ENCODE measurements around the gene INPP5E.

The INPP5E gene

DNA sequence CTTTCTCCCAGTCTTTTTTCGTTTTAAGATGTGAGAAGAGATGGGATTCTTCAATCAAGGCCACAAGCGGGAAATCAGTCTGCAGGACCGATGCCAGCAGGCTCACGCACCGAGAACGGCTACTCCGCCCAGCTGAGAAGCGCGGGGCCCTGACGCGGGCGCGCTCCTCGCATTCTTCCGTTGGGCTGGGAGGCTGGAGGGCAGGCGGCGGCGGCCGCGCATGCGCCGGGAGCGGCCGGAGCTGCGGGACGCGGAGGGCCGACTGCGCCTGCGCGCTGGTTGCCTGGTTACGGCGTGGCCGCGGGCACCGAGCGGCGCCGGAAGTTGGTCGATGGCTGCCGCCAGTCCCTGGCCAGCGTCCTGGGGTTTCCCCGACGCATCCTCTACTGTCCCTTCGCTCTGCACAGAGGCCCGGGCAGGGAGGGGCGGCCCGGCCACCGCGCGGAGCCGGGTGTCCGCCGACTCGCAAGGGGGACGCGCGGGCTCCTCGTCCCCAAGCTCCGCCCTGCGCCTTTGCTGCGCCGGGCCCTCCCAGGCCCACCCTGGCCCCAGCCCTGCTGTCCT is 44.0 kb upstream of the INPP5E start (continued):
- TF ChIP-seq, protein P1, sequence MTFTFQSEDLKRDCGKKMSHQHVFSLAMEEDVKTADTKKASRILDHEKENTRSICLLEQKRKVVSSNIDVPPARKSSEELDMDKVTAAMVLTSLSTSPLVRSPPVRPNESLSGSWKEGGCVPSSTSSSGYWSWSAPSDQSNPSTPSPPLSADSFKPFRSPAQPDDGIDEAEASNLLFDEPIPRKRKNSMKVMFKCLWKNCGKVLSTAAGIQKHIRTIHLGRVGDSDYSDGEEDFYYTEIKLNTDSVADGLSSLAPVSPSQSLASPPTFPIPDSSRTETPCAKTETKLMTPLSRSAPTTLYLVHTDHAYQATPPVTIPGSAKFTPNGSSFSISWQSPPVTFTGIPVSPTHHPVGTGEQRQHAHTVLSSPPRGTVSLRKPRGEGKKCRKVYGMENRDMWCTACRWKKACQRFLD (tag by site-specific recombination; IDR thresholded peaks at IDR 0.05): no peak
- TF ChIP-seq, protein P2, sequence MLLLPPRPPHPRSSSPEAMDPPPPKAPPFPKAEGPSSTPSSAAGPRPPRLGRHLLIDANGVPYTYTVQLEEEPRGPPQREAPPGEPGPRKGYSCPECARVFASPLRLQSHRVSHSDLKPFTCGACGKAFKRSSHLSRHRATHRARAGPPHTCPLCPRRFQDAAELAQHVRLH (tag by site-specific recombination; IDR thresholded peaks at IDR 0.05): no peak; the same call in 1 of the 2 replicates
- TF ChIP-seq ZNF677 (tag by site-specific recombination; IDR thresholded peaks at IDR 0.05): no peak
- no peak for TF ChIP-seq ZNF837 (tag by site-specific recombination; IDR thresholded peaks at IDR 0.05)
- TF ChIP-seq, protein P3, sequence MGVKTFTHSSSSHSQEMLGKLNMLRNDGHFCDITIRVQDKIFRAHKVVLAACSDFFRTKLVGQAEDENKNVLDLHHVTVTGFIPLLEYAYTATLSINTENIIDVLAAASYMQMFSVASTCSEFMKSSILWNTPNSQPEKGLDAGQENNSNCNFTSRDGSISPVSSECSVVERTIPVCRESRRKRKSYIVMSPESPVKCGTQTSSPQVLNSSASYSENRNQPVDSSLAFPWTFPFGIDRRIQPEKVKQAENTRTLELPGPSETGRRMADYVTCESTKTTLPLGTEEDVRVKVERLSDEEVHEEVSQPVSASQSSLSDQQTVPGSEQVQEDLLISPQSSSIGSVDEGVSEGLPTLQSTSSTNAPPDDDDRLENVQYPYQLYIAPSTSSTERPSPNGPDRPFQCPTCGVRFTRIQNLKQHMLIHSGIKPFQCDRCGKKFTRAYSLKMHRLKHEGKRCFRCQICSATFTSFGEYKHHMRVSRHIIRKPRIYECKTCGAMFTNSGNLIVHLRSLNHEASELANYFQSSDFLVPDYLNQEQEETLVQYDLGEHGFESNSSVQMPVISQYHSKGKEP (tag by site-specific recombination; IDR thresholded peaks at IDR 0.05): no peak
- TF ChIP-seq ZFP69B (tag by site-specific recombination; IDR thresholded peaks at IDR 0.05): peak; percentile 21; the same call in 1 of the 2 replicates
- no peak for TF ChIP-seq ZNF777 (tag by site-specific recombination; IDR thresholded peaks at IDR 0.05; ENCODE audit: borderline replicate concordance)
- TF ChIP-seq, protein P4, sequence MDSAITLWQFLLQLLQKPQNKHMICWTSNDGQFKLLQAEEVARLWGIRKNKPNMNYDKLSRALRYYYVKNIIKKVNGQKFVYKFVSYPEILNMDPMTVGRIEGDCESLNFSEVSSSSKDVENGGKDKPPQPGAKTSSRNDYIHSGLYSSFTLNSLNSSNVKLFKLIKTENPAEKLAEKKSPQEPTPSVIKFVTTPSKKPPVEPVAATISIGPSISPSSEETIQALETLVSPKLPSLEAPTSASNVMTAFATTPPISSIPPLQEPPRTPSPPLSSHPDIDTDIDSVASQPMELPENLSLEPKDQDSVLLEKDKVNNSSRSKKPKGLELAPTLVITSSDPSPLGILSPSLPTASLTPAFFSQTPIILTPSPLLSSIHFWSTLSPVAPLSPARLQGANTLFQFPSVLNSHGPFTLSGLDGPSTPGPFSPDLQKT (IDR thresholded peaks at IDR 0.05; ENCODE audit: borderline replicate concordance, low read depth, low read length): no peak; the same call in 1 of the 2 replicates
- TF ChIP-seq SCRT2 (tag by site-specific recombination; IDR thresholded peaks at IDR 0.05): no peak
- no peak for TF ChIP-seq ZNF521 (tag by site-specific recombination; IDR thresholded peaks at IDR 0.05)
- TF ChIP-seq ZNF324 (tag by site-specific recombination; IDR thresholded peaks at IDR 0.05): peak; percentile 70; the same call in 1 of the 2 replicates
- TF ChIP-seq, protein P5, sequence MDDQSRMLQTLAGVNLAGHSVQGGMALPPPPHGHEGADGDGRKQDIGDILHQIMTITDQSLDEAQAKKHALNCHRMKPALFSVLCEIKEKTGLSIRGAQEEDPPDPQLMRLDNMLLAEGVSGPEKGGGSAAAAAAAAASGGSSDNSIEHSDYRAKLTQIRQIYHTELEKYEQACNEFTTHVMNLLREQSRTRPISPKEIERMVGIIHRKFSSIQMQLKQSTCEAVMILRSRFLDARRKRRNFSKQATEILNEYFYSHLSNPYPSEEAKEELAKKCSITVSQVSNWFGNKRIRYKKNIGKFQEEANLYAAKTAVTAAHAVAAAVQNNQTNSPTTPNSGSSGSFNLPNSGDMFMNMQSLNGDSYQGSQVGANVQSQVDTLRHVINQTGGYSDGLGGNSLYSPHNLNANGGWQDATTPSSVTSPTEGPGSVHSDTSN (CRISPR knock-in tag; IDR thresholded peaks at IDR 0.05): 0 out of 2 replicates have a peak, but pooled peaks have one; percentile 63
- TF ChIP-seq, protein P6, sequence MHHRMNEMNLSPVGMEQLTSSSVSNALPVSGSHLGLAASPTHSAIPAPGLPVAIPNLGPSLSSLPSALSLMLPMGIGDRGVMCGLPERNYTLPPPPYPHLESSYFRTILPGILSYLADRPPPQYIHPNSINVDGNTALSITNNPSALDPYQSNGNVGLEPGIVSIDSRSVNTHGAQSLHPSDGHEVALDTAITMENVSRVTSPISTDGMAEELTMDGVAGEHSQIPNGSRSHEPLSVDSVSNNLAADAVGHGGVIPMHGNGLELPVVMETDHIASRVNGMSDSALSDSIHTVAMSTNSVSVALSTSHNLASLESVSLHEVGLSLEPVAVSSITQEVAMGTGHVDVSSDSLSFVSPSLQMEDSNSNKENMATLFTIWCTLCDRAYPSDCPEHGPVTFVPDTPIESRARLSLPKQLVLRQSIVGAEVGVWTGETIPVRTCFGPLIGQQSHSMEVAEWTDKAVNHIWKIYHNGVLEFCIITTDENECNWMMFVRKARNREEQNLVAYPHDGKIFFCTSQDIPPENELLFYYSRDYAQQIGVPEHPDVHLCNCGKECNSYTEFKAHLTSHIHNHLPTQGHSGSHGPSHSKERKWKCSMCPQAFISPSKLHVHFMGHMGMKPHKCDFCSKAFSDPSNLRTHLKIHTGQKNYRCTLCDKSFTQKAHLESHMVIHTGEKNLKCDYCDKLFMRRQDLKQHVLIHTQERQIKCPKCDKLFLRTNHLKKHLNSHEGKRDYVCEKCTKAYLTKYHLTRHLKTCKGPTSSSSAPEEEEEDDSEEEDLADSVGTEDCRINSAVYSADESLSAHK (tag by site-specific recombination; IDR thresholded peaks at IDR 0.05): no peak
- no peak for TF ChIP-seq ZNF292 (tag by site-specific recombination; IDR thresholded peaks at IDR 0.05; ENCODE audit: borderline replicate concordance, low read depth)
- no peak for TF ChIP-seq OSR2 (tag by site-specific recombination; IDR thresholded peaks at IDR 0.05)
- TF ChIP-seq ZNF404 (tag by site-specific recombination; IDR thresholded peaks at IDR 0.05): no peak
- TF ChIP-seq ZNF843 (tag by site-specific recombination; IDR thresholded peaks at IDR 0.05): no peak
- no peak for TF ChIP-seq ZNF423 (tag by site-specific recombination; IDR thresholded peaks at IDR 0.05)
- TF ChIP-seq, protein P7, sequence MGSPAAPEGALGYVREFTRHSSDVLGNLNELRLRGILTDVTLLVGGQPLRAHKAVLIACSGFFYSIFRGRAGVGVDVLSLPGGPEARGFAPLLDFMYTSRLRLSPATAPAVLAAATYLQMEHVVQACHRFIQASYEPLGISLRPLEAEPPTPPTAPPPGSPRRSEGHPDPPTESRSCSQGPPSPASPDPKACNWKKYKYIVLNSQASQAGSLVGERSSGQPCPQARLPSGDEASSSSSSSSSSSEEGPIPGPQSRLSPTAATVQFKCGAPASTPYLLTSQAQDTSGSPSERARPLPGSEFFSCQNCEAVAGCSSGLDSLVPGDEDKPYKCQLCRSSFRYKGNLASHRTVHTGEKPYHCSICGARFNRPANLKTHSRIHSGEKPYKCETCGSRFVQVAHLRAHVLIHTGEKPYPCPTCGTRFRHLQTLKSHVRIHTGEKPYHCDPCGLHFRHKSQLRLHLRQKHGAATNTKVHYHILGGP (tag by site-specific recombination; IDR thresholded peaks at IDR 0.05): no peak
- TF ChIP-seq, protein P8, sequence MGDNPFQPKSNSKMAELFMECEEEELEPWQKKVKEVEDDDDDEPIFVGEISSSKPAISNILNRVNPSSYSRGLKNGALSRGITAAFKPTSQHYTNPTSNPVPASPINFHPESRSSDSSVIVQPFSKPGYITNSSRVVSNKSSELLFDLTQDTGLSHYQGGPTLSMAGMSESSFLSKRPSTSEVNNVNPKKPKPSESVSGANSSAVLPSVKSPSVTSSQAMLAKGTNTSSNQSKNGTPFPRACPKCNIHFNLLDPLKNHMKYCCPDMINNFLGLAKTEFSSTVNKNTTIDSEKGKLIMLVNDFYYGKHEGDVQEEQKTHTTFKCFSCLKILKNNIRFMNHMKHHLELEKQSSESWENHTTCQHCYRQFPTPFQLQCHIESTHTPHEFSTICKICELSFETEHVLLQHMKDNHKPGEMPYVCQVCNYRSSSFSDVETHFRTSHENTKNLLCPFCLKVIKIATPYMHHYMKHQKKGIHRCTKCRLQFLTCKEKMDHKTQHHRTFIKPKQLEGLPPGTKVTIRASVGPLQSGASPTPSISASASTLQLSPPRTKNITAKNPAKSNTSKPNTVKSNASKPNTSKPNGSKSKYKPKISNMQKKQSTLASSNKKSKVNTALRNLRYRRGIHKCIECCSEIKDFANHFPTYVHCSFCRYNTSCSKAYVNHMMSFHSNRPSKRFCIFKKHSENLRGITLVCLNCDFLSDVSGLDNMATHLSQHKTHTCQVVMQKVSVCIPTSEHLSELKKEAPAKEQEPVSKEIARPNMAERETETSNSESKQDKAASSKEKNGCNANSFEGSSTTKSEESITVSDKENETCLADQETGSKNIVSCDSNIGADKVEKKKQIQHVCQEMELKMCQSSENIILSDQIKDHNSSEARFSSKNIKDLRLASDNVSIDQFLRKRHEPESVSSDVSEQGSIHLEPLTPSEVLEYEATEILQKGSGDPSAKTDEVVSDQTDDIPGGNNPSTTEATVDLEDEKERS (tag by site-specific recombination; IDR thresholded peaks at IDR 0.05): no peak
- TF ChIP-seq, protein P9, sequence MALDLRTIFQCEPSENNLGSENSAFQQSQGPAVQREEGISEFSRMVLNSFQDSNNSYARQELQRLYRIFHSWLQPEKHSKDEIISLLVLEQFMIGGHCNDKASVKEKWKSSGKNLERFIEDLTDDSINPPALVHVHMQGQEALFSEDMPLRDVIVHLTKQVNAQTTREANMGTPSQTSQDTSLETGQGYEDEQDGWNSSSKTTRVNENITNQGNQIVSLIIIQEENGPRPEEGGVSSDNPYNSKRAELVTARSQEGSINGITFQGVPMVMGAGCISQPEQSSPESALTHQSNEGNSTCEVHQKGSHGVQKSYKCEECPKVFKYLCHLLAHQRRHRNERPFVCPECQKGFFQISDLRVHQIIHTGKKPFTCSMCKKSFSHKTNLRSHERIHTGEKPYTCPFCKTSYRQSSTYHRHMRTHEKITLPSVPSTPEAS (tag by site-specific recombination; IDR thresholded peaks at IDR 0.05): no peak
- TF ChIP-seq SP7 (tag by site-specific recombination; IDR thresholded peaks at IDR 0.05): no peak; the same call in 1 of the 2 replicates
- TF ChIP-seq, protein P10, sequence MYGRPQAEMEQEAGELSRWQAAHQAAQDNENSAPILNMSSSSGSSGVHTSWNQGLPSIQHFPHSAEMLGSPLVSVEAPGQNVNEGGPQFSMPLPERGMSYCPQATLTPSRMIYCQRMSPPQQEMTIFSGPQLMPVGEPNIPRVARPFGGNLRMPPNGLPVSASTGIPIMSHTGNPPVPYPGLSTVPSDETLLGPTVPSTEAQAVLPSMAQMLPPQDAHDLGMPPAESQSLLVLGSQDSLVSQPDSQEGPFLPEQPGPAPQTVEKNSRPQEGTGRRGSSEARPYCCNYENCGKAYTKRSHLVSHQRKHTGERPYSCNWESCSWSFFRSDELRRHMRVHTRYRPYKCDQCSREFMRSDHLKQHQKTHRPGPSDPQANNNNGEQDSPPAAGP (tag by site-specific recombination; IDR thresholded peaks at IDR 0.05): 0 out of 2 replicates have a peak, but pooled peaks have one; percentile 41
- peak; percentile 69; the same call in 1 of the 2 replicates for TF ChIP-seq KLF10 (tag by site-specific recombination; IDR thresholded peaks at IDR 0.05)

Data from HEK293 (cell line).